H1 (cell line): ENCODE data around the gene PLEKHM3. TPM values are rescaled to one million over a fixed set of nuclear protein-coding genes. Genes with fewer than 3 reads are reported as not detected.

ENCODE experiments used
- CTCF ChIA-PET: fragments of 300-600 bp; sonication (Branson Sonifier 250); formaldehyde crosslinking; loops from one replicate; lab custom pipeline; 2021; ENCODE audit not compliant: partially characterized antibody; lab: Charles Lee
- POLR2A ChIA-PET: fragments of 300-600 bp; sonication (Branson Sonifier 250); formaldehyde crosslinking; loops from one replicate; lab custom pipeline; 2021; ENCODE audit warnings: inconsistent platforms; ENCODE audit not compliant: partially characterized antibody; lab: Charles Lee
- DNase-seq, 2 experiments: peaks; one replicate each; pipeline versions ENCODE4 v3.0.0 to v3.0.0-alpha.2; 2010 to 2022; ENCODE audit warnings: low spot score in 2 of 2, low read depth in 1 of 2, mixed read lengths in 1 of 2
- FAIRE-seq: peaks from 2 replicates; lab custom pipeline; 2011; peaks lifted over from hg19 to GRCh38; lab: Jason Lieb, UNC
- H2AFZ ChIP-seq: 2 replicates; pipeline ENCODE4 v1.8.1; 2012; ENCODE audit warnings: low read length, inconsistent platforms
- H2AK5ac ChIP-seq: 2 replicates; pipeline ENCODE4 v1.6.1; 2013; ENCODE audit warnings: low read depth, low read length
- H2BK120ac ChIP-seq: replicated peaks from 2 replicates; pipeline ENCODE3; 2013; ENCODE audit warnings: low read depth, low read length, inconsistent platforms
- H2BK12ac ChIP-seq: 2 replicates; pipeline ENCODE4 v1.6.1; 2013; ENCODE audit warnings: low read depth, low read length
- H2BK15ac ChIP-seq: 2 replicates; pipeline ENCODE4 v1.6.1; 2013; ENCODE audit warnings: low read length
- H2BK20ac ChIP-seq: 2 replicates; pipeline ENCODE4 v1.6.1; 2013; ENCODE audit warnings: low read length
- H2BK5ac ChIP-seq: 2 replicates; pipeline ENCODE4 v1.6.1; 2013; ENCODE audit warnings: low read depth, low read length
- H3K14ac ChIP-seq: 2 replicates; pipeline ENCODE4 v1.6.1; 2013; ENCODE audit warnings: inconsistent platforms; ENCODE audit not compliant: insufficient read length
- H3K18ac ChIP-seq: 2 replicates; pipeline ENCODE4 v1.6.1; 2013; ENCODE audit warnings: low read length; ENCODE audit errors: extremely low read depth
- H3K23ac ChIP-seq: 2 replicates; pipeline ENCODE4 v1.6.1; 2013; ENCODE audit warnings: inconsistent platforms; ENCODE audit not compliant: insufficient read length
- H3K23me2 ChIP-seq: 2 replicates; pipeline ENCODE4 v1.6.1; 2013; ENCODE audit warnings: low read depth, low read length
- H3K27ac ChIP-seq: 2 replicates; pipeline ENCODE4 v1.6.1; 2011; ENCODE audit warnings: low read depth, low read length, inconsistent platforms
- H3K27me3 ChIP-seq, 4 experiments: replicated peaks in 1 of 4; 1 replicate in 1 of 4; 2 replicates in 3 of 4; pipeline versions ENCODE4 v1.6.1 to v1.8.1; 2011 to 2013; ENCODE audit warnings: low read length in 3 of 4, mild to moderate bottlenecking in 3 of 4, inconsistent platforms in 2 of 4, mixed read lengths in 2 of 4, moderate library complexity in 1 of 4; ENCODE audit not compliant: control insufficient read depth in 3 of 4, insufficient read depth in 3 of 4; ENCODE audit errors: extremely low read depth in 1 of 4
- H3K36me3 ChIP-seq, 4 experiments: 2 replicates each; pipeline versions ENCODE4 v1.6.1 to v1.8.1; 2011 to 2013; ENCODE audit warnings: mild to moderate bottlenecking in 4 of 4, low read length in 3 of 4, moderate library complexity in 2 of 4, control low read depth in 1 of 4, inconsistent platforms in 1 of 4; ENCODE audit not compliant: insufficient read depth in 4 of 4, control insufficient read depth in 2 of 4
- H3K4ac ChIP-seq: replicated peaks from 2 replicates; pipeline ENCODE3; 2013; ENCODE audit warnings: low read length, low read depth, mixed read lengths, inconsistent platforms; ENCODE audit not compliant: insufficient read length
- H3K4me1 ChIP-seq, 4 experiments: replicated peaks in 1 of 4; 1 replicate in 1 of 4; 2 replicates in 3 of 4; pipeline versions ENCODE4 v1.6.1 to v1.8.1; 2011 to 2013; ENCODE audit warnings: low read length in 3 of 4, inconsistent platforms in 2 of 4, mixed read lengths in 1 of 4; ENCODE audit not compliant: insufficient read depth in 4 of 4, control insufficient read depth in 3 of 4
- H3K4me2 ChIP-seq, 2 experiments: 2 replicates each; pipeline versions ENCODE4 v1.6.1 to v1.8.1; 2011 to 2013; ENCODE audit warnings: low read depth in 2 of 2, low read length in 2 of 2, control low read depth in 1 of 2, inconsistent platforms in 1 of 2, mild to moderate bottlenecking in 1 of 2; ENCODE audit not compliant: insufficient read depth in 1 of 2
- H3K4me3 ChIP-seq, 4 experiments: fragments of 200-600, 300-600 bp in 1 of 4; sonication (generic), shearing (Covaris generic), sonication (Bioruptor Twin) in 1 of 4; 2 replicates each; pipeline versions ENCODE4 v1.5.1 to v1.8.1; 2011 to 2016; ENCODE audit warnings: low read length in 4 of 4, low read depth in 3 of 4, control low read depth in 2 of 4, inconsistent platforms in 2 of 4, mild to moderate bottlenecking in 2 of 4, mixed read lengths in 1 of 4, moderate library complexity in 1 of 4; ENCODE audit not compliant: insufficient read depth in 2 of 4; ENCODE audit errors: extremely low read depth in 1 of 4
- H3K56ac ChIP-seq: replicated peaks from 2 replicates; pipeline ENCODE3; 2013; ENCODE audit warnings: low read depth, mild to moderate bottlenecking, mixed read lengths, low read length, inconsistent platforms; ENCODE audit not compliant: insufficient read length
- H3K79me1 ChIP-seq: 2 replicates; pipeline ENCODE4 v1.6.1; 2013; ENCODE audit warnings: low read depth, low read length, control low read depth
- H3K79me2 ChIP-seq, 2 experiments: 2 replicates each; pipeline versions ENCODE4 v1.6.1 to v1.8.1; 2012 to 2013; ENCODE audit warnings: low read length in 2 of 2, mild to moderate bottlenecking in 2 of 2, inconsistent platforms in 1 of 2; ENCODE audit not compliant: insufficient read depth in 2 of 2, control insufficient read depth in 1 of 2
- H3K9ac ChIP-seq, 4 experiments: replicated peaks in 1 of 4; 1 replicate in 1 of 4; 2 replicates in 3 of 4; pipeline versions ENCODE4 v1.6.1 to v1.8.1; 2011 to 2013; ENCODE audit warnings: low read depth in 3 of 4, low read length in 3 of 4, control low read depth in 2 of 4, mild to moderate bottlenecking in 2 of 4, moderate library complexity in 2 of 4, inconsistent platforms in 1 of 4; ENCODE audit errors: extremely low read depth in 1 of 4
- H3K9me3 ChIP-seq, 2 experiments: 2 replicates each; pipeline versions ENCODE4 v1.6.1 to v1.8.1; 2012 to 2013; ENCODE audit warnings: mild to moderate bottlenecking in 2 of 2, moderate library complexity in 2 of 2, control low read depth in 1 of 2, inconsistent platforms in 1 of 2, low read depth in 1 of 2, low read length in 1 of 2, mixed read lengths in 1 of 2; ENCODE audit not compliant: insufficient read depth in 2 of 2
- H4K20me1 ChIP-seq, 2 experiments: replicated peaks in 1 of 2; 2 replicates each; pipeline versions ENCODE3 to v1.8.1; 2011 to 2013; ENCODE audit warnings: inconsistent platforms in 2 of 2, low read length in 2 of 2, mild to moderate bottlenecking in 1 of 2; ENCODE audit not compliant: insufficient read depth in 2 of 2, control insufficient read depth in 1 of 2
- H4K5ac ChIP-seq: 2 replicates; pipeline ENCODE4 v1.6.1; 2013; ENCODE audit warnings: low read length, low read depth, mixed read lengths, inconsistent platforms; ENCODE audit not compliant: insufficient read length
- H4K8ac ChIP-seq: 2 replicates; pipeline ENCODE4 v1.8.0; 2013; ENCODE audit warnings: mild to moderate bottlenecking, moderate library complexity, low read length, inconsistent platforms; ENCODE audit not compliant: insufficient read depth; ENCODE audit errors: extremely low read depth
- H4K91ac ChIP-seq: replicated peaks from 2 replicates; pipeline ENCODE3; 2013; ENCODE audit warnings: low read length, mixed read lengths, inconsistent platforms; ENCODE audit not compliant: insufficient read length
- EP300 ChIP-seq, 2 experiments: IDR thresholded peaks; 1 replicate in 1 of 2; 2 replicates in 1 of 2; pipeline ENCODE4 v1.6.1; 2011 to 2012; ENCODE audit warnings: low read depth in 2 of 2, low read length in 2 of 2, mild to moderate bottlenecking in 2 of 2, borderline replicate concordance in 1 of 2, inconsistent platforms in 1 of 2, moderate library complexity in 1 of 2
- JUND ChIP-seq: IDR thresholded peaks from 2 replicates; pipeline ENCODE4 v1.6.1; 2011; ENCODE audit warnings: mild to moderate bottlenecking, improper control_type of control experiment, low read length
- whole genome bisulfite sequencing, 2 experiments: shearing (Covaris generic) in 1 of 2; methylation state at CpG; one replicate each; pipeline versions ENCODE4 v1.1.6 to v1.1.7; 2013 to 2015; ENCODE audit warnings: low lambda C conversion rate in 2 of 2, mixed read lengths in 2 of 2, inconsistent platforms in 1 of 2, low coverage in 1 of 2, missing lambda C conversion rate in 1 of 2; ENCODE audit not compliant: insufficient replicate concordance in 2 of 2, insufficient coverage in 1 of 2, insufficient read length in 1 of 2; ENCODE audit errors: extremely low coverage in 1 of 2, missing lambda C conversion rate in 1 of 2; 5-methylcytosine and 5-hydroxymethylcytosine counted together
- polyA plus RNA-seq, 7 experiments: library from polyadenylated mRNA; depleted of rRNA in 3 of 7; stranded (reverse) in 5 of 7; unstranded in 2 of 7; fragments of >200 nt in 5 of 7; fragments of 200-250 nt in 2 of 7; gene quantifications; 1 replicate in 5 of 7; 2 replicates in 1 of 7; 4 replicates in 1 of 7; pipeline versions ENCODE4 v1.2.1 to v1.2.3, GENCODE V29; 2011 to 2013; ENCODE audit warnings: missing spikeins in 2 of 7, mixed read lengths in 2 of 7
- total RNA-seq: library from RNA; stranded (reverse); fragmentation: NEBNext Ultra II Directional; extraction: Animal tissue kit (Norgen Biotek cat#: 25700); gene quantifications from 2 replicates; pipeline ENCODE4 v1.2.1, GENCODE V29; 2021

PLEKHM3 gene
- total and polyA plus RNA-seq, 2 of the 8 experiments (the other 6 are each of a cell fraction or from before 2014, with no cell fraction given) = 2.3 to 5.8 TPM

GRCh38 chr2:207901401-207901800 lies 123.9 kb downstream of the PLEKHM3 start:
- no peaks in the 10 kb centered on the region for H3K23me2 ChIP-seq
- no peaks in the 10 kb centered on the region for H3K36me3 ChIP-seq
- H4K8ac ChIP-seq = no peak overlapping the region
- H2BK5ac ChIP-seq = no peak overlapping the region
- H2BK120ac ChIP-seq = no peak overlapping the region
- CTCF ChIA-PET = interaction anchor here (0.6 to 2.4 kb wide), 12 partner anchors 8 to 1792 kb away, joined by 3 to 7 read pairs (median 3); no protein-coding TSS in a partner anchor
- no peaks in the 10 kb centered on the region for H4K20me1 ChIP-seq
- H2BK12ac ChIP-seq = no peak overlapping the region
- H3K9ac ChIP-seq = no peak overlapping the region
- H3K4me2 ChIP-seq = no peak overlapping the region
- no peak overlapping the region for H4K5ac ChIP-seq
- no peaks in the 10 kb centered on the region for H3K79me2 ChIP-seq
- POLR2A ChIA-PET = interaction anchor here (0.8 to 1.4 kb wide), 3 partner anchors 9 to 12 kb away, joined by 3 to 5 read pairs (median 4); no protein-coding TSS in a partner anchor
- no peaks in the 10 kb centered on the region for H3K9me3 ChIP-seq
- FAIRE-seq (no peak), DNase-seq (no peak)
- H2BK15ac ChIP-seq = no peak overlapping the region
- peaks cover 9 to 24% (median 17%) of the 10 kb centered on the region in 4 experiments; a peak in 6 of 7 replicates for H3K4me1 ChIP-seq
- no peak overlapping the region for H3K18ac ChIP-seq
- no peak overlapping the region for H3K14ac ChIP-seq
- no peak overlapping the region for H2BK20ac ChIP-seq
- no peak overlapping the region for H3K56ac ChIP-seq
- no peak overlapping the region for H3K27ac ChIP-seq
- H3K23ac ChIP-seq = no peak overlapping the region
- TF ChIP-seq EP300 (IDR thresholded peaks at IDR 0.05; ENCODE audit: borderline replicate concordance in 1 of 2, low read depth in 2 of 2, low read length in 2 of 2) (no peak), JUND (no peak)
- no peaks in the 10 kb centered on the region for H3K79me1 ChIP-seq
- H2AFZ ChIP-seq = no peak overlapping the region
- no peak overlapping the region for H4K91ac ChIP-seq
- no peak overlapping the region for H3K4me3 ChIP-seq
- 82% methylated on average over 4 of the region's 4 CpGs; no CpG with 5 or more reads in 1 of the 2 experiments for WGBS, 2 experiments
- no peak overlapping the region for H3K4ac ChIP-seq
- H3K27me3 ChIP-seq = no peaks in the 10 kb centered on the region
- no peak overlapping the region for H2AK5ac ChIP-seq
